SK-N-SH (cell line): ENCODE measurements around the gene PRICKLE1. TPM values are rescaled to one million over a fixed set of nuclear protein-coding genes. Genes with fewer than 3 reads are reported as not detected.

Source experiments
- CTCF ChIA-PET: fragments of 300-600, 350-600 bp; formaldehyde crosslinking; extraction: SDS; loops from one replicate; lab custom pipeline; 2021; lab: Yijun Ruan, JAX
- POLR2A ChIA-PET: fragments of 350-600 bp; sonication (Branson Sonifier 250); formaldehyde crosslinking; extraction: SDS; loops from one replicate; lab custom pipeline; 2020; ENCODE audit warnings: antibody characterized with exemption, inconsistent platforms; lab: Yijun Ruan, JAX
- DNase-seq: peaks from one replicate; pipeline ENCODE4 v3.0.0; 2012
- H2AFZ ChIP-seq: fragments of 200-600 bp; sonication (generic); 2 replicates; pipeline ENCODE4 v1.8.1; 2016; ENCODE audit warnings: antibody characterized with exemption, mild to moderate bottlenecking, low read depth
- H3F3A ChIP-seq: fragments of 200-600 bp; sonication (generic); replicated peaks from 2 replicates; pipeline ENCODE3; 2016; ENCODE audit warnings: antibody characterized with exemption, mild to moderate bottlenecking; ENCODE audit not compliant: insufficient read depth
- H3K27ac ChIP-seq, 2 experiments: fragments of 200-500 bp in 1 of 2; fragments of 200-600 bp in 1 of 2; sonication (Bioruptor generic) in 1 of 2; sonication (generic), shearing (Covaris generic) in 1 of 2; 2 replicates each; pipeline versions ENCODE4 v1.5.1 to v1.6.1; 2014 to 2016; ENCODE audit warnings: low read depth in 2 of 2, inconsistent platforms in 1 of 2, low read length in 1 of 2, mild to moderate bottlenecking in 1 of 2, mixed read lengths in 1 of 2
- H3K27me3 ChIP-seq: fragments of 200-600 bp; sonication (generic), shearing (Covaris generic); 2 replicates; pipeline ENCODE4 v1.6.1; 2016; ENCODE audit warnings: mixed run types; ENCODE audit not compliant: insufficient read depth
- H3K36me3 ChIP-seq, 2 experiments: fragments of 200-500 bp in 1 of 2; fragments of 200-600 bp in 1 of 2; sonication (Bioruptor generic) in 1 of 2; sonication (generic) in 1 of 2; replicated peaks in 1 of 2; 2 replicates each; pipeline versions ENCODE3 to v1.5.1; 2014 to 2016; ENCODE audit warnings: low read length in 1 of 2, mild to moderate bottlenecking in 1 of 2; ENCODE audit not compliant: insufficient read depth in 2 of 2, control insufficient read depth in 1 of 2
- H3K4me1 ChIP-seq, 2 experiments: fragments of 200-500 bp in 1 of 2; fragments of 200-600 bp in 1 of 2; sonication (Bioruptor generic) in 1 of 2; sonication (generic), shearing (Covaris generic) in 1 of 2; 2 replicates each; pipeline versions ENCODE4 v1.5.1 to v1.6.1; 2014 to 2016; ENCODE audit warnings: low read depth in 1 of 2, low read length in 1 of 2, mixed run types in 1 of 2; ENCODE audit not compliant: insufficient read depth in 2 of 2, control insufficient read depth in 1 of 2
- H3K4me2 ChIP-seq: fragments of 200-600 bp; sonication (generic), shearing (Covaris generic); 2 replicates; pipeline ENCODE4 v1.6.1; 2017; ENCODE audit warnings: mixed run types
- H3K4me3 ChIP-seq, 2 experiments: fragments of 200-500 bp in 1 of 2; fragments of 200-600 bp in 1 of 2; sonication (Bioruptor generic) in 1 of 2; sonication (generic), shearing (Covaris generic) in 1 of 2; 2 replicates each; pipeline versions ENCODE4 v1.5.1 to v1.8.1; 2014 to 2016; ENCODE audit warnings: low read depth in 2 of 2, inconsistent platforms in 1 of 2, low read length in 1 of 2, mild to moderate bottlenecking in 1 of 2, mixed read lengths in 1 of 2, moderate library complexity in 1 of 2
- H3K79me2 ChIP-seq: fragments of 200-600 bp; sonication (generic); 2 replicates; pipeline ENCODE4 v1.8.1; 2017; ENCODE audit warnings: mild to moderate bottlenecking; ENCODE audit not compliant: insufficient read depth
- H3K9ac ChIP-seq: fragments of 200-600 bp; sonication (generic); 2 replicates; pipeline ENCODE4 v1.6.1; 2017; ENCODE audit warnings: mixed run types
- H3K9me2 ChIP-seq: fragments of 200-600 bp; sonication (generic); 2 replicates; pipeline ENCODE4 v1.6.1; 2017; ENCODE audit warnings: mixed run types
- H3K9me3 ChIP-seq: fragments of 200-600 bp; sonication (generic); 2 replicates; pipeline ENCODE4 v1.6.1; 2017; ENCODE audit warnings: mixed run types, mild to moderate bottlenecking, moderate library complexity
- H4K20me1 ChIP-seq: fragments of 200-600 bp; sonication (generic); 2 replicates; pipeline ENCODE4 v1.6.1; 2017; ENCODE audit warnings: mild to moderate bottlenecking, mixed run types; ENCODE audit not compliant: insufficient read depth
- CHD2 ChIP-seq: fragments of 150-350 bp; IDR thresholded peaks from 2 replicates; pipeline ENCODE4 v1.6.1; 2018; ENCODE audit warnings: low read length; ENCODE audit not compliant: partially characterized antibody
- CTCF ChIP-seq: fragments of 200-600 bp; sonication (generic); IDR thresholded peaks from 2 replicates; pipeline ENCODE4 v1.6.1; 2017; ENCODE audit warnings: antibody characterized with exemption, mild to moderate bottlenecking, moderate library complexity
- ELF1 ChIP-seq: IDR thresholded peaks from 2 replicates; pipeline ENCODE4 v1.4.0; 2012
- EP300 ChIP-seq, 2 experiments: IDR thresholded peaks; 2 replicates each; pipeline versions ENCODE4 v1.4.0 to v1.6.1; 2012; ENCODE audit warnings: borderline replicate concordance in 1 of 2, low read depth in 1 of 2, low read length in 1 of 2
- FOSL2 ChIP-seq: IDR thresholded peaks from 2 replicates; pipeline ENCODE4 v1.4.0; 2012; ENCODE audit warnings: low read depth, mild to moderate bottlenecking, moderate library complexity, borderline replicate concordance
- JUND ChIP-seq: IDR thresholded peaks from 2 replicates; pipeline ENCODE4 v1.4.0; 2012
- NFIC ChIP-seq: IDR thresholded peaks from 2 replicates; pipeline ENCODE4 v1.4.0; 2012; ENCODE audit warnings: borderline replicate concordance
- RCOR1 ChIP-seq: fragments of 150-350 bp; IDR thresholded peaks from 2 replicates; pipeline ENCODE4 v1.6.1; 2017; ENCODE audit warnings: antibody characterized with exemption, low read length
- REST ChIP-seq: IDR thresholded peaks from 2 replicates; pipeline ENCODE4 v1.6.1; 2012; ENCODE audit warnings: mild to moderate bottlenecking, low read depth, low read length, moderate library complexity
- RXRA ChIP-seq: IDR thresholded peaks from 2 replicates; pipeline ENCODE4 v1.4.0; 2012; ENCODE audit warnings: low read depth, mild to moderate bottlenecking, borderline replicate concordance
- TCF12 ChIP-seq: IDR thresholded peaks from 2 replicates; pipeline ENCODE4 v1.4.0; 2012
- TEAD4 ChIP-seq: IDR thresholded peaks from 2 replicates; pipeline ENCODE4 v1.4.0; 2012; ENCODE audit warnings: mild to moderate bottlenecking, borderline replicate concordance; ENCODE audit not compliant: insufficient read depth
- USF1 ChIP-seq: IDR thresholded peaks from 2 replicates; pipeline ENCODE4 v1.4.0; 2012; ENCODE audit warnings: low read depth, borderline replicate concordance
- USF2 ChIP-seq: fragments of 150-350 bp; IDR thresholded peaks from 2 replicates; pipeline ENCODE4 v1.6.1; 2017; ENCODE audit warnings: antibody characterized with exemption, low read length, low read depth, borderline replicate concordance
- YY1 ChIP-seq: IDR thresholded peaks from 2 replicates; pipeline ENCODE4 v1.4.0; 2012; ENCODE audit warnings: low read depth, mild to moderate bottlenecking
- ZBTB33 ChIP-seq: IDR thresholded peaks from 2 replicates; pipeline ENCODE4 v1.4.0; 2012; ENCODE audit warnings: low read depth, borderline replicate concordance
- WGBS: methylation state at CpG from one replicate; pipeline ENCODE4 v1.1.6; 2017; ENCODE audit warnings: low lambda C conversion rate; 5-methylcytosine and 5-hydroxymethylcytosine counted together
- polyA plus RNA-seq, 3 experiments: library from polyadenylated mRNA; depleted of rRNA; stranded (reverse); fragments of >200 nt; gene quantifications; 2 replicates each; pipeline ENCODE4 v1.2.3, GENCODE V29; 2012

Gene PRICKLE1
- polyA plus RNA-seq, 1 of the 3 experiments (the other 2 are of a cell fraction) = 1.2 TPM

- Histone ChIP-seq H3K4me1 (peaks cover 0 to 14% of the 10 kb centered on the region in 2 experiments; a peak in 2 of 4 replicates), H3K4me2 (peak overlapping the region; percentile 92), H3K79me2 (no peaks in the 10 kb centered on the region), H3K9me3 (no peaks in the 10 kb centered on the region), H3K4me3 (peak overlapping the region; percentile 65 to 78), H2AFZ (peak overlapping the region; percentile 86), H3K9me2 (no peaks in the 10 kb centered on the region), H3F3A (peaks cover 3% of the 10 kb centered on the region), H4K20me1 (no peaks in the 10 kb centered on the region), H3K9ac (peak overlapping the region; percentile 34; the same call in 1 of the 2 replicates), H3K27me3 (peaks cover 13% of the 10 kb centered on the region; the same call in 1 of the 2 replicates), H3K36me3 (no peaks in the 10 kb centered on the region), H3K27ac (peak overlapping the region in 1 of 2 experiments; percentile 82; a peak in 2 of 4 replicates)
- peak; percentile 87 for DNase-seq
- no peak for TF ChIP-seq ELF1
- TF ChIP-seq CHD2 = no peak
- ChIA-PET CTCF (interaction anchor here (0.6 to 7.4 kb wide), 66 partner anchors 8 to 1882 kb away, joined by 3 to 206 read pairs (median 6); partner anchors contain the start of genes GXYLT1 and PRICKLE1), POLR2A (interaction anchor here (0.6 to 2.1 kb wide), 4 partner anchors 86 to 799 kb away, joined by 3 to 8 read pairs (median 3); no protein-coding TSS in a partner anchor)
- 0% methylated on average over 10 of the region's 30 CpGs for WGBS
These were observed 106.1 kb downstream of the PRICKLE1 start for GRCh38 chr12:42483521-42483790.

GRCh38 chr12:42482748-42483520, 106.6 kb downstream of the PRICKLE1 start:
- Histone ChIP-seq H3K79me2 (no peaks in the 10 kb centered on the region), H3K9ac (peak overlapping the region; percentile 34; the same call in 1 of the 2 replicates), H3F3A (peaks cover 3% of the 10 kb centered on the region), H3K9me2 (no peaks in the 10 kb centered on the region), H4K20me1 (no peaks in the 10 kb centered on the region), H3K27me3 (peaks cover 13% of the 10 kb centered on the region; the same call in 1 of the 2 replicates), H3K4me2 (peak overlapping the region; percentile 92), H2AFZ (peak overlapping the region; percentile 86), H3K36me3 (no peaks in the 10 kb centered on the region), H3K4me1 (peaks cover 0 to 14% of the 10 kb centered on the region in 2 experiments; a peak in 2 of 4 replicates), H3K27ac (peak overlapping the region in 1 of 2 experiments; percentile 82; a peak in 2 of 4 replicates), H3K4me3 (peak overlapping the region; percentile 65 to 78), H3K9me3 (no peaks in the 10 kb centered on the region)
- CTCF ChIA-PET = interaction anchor here (0.6 to 7.4 kb wide), 77 partner anchors 9 to 1881 kb away, joined by 3 to 206 read pairs (median 5); partner anchors contain the start of genes GXYLT1 and PRICKLE1
- 11% methylated on average over 8 of the region's 83 CpGs for WGBS
- POLR2A ChIA-PET = interaction anchor here (0.6 to 2.1 kb wide), 5 partner anchors 80 to 799 kb away, joined by 3 to 8 read pairs (median 3); no protein-coding TSS in a partner anchor
- DNase-seq = peak; percentile 96
- no peak for TF ChIP-seq ZBTB33
- TF ChIP-seq CTCF = peak; percentile 78
- no peak for TF ChIP-seq REST
- peak; percentile 30 for TF ChIP-seq CHD2
- TF ChIP-seq RCOR1 = no peak
- TF ChIP-seq TCF12 = no peak
- no peak for TF ChIP-seq YY1
- no peak for TF ChIP-seq FOSL2
- TF ChIP-seq EP300 (IDR thresholded peaks at IDR 0.05; ENCODE audit: borderline replicate concordance in 1 of 2, low read depth in 1 of 2, low read length in 1 of 2) = no peak
- TF ChIP-seq RXRA = no peak
- TF ChIP-seq USF1 = no peak
- no peak for TF ChIP-seq USF2
- TF ChIP-seq ELF1 = no peak
- TF ChIP-seq TEAD4 = no peak
- TF ChIP-seq NFIC = no peak
- TF ChIP-seq JUND = no peak
